A673 (cell line): ENCODE data around the gene PACRG. TPM values are rescaled to one million over a fixed set of nuclear protein-coding genes. Genes with fewer than 3 reads are reported as not detected.

Experiments used
- BruUV-seq: library from RNA; stranded (reverse); fragments of 400-500 nt; replicated peaks from 2 replicates; lab custom pipeline; 2021; lab: Mats Ljungman, UMichigan
- CTCF ChIA-PET: fragments of 300-600 bp; sonication (Branson Sonifier 250); formaldehyde crosslinking; loops from one replicate; lab custom pipeline; 2022; ENCODE audit warnings: antibody characterized with exemption; lab: Charles Lee
- POLR2A ChIA-PET: fragments of 300-600 bp; sonication (Branson Sonifier 250); formaldehyde crosslinking; loops from one replicate; lab custom pipeline; 2022; ENCODE audit warnings: antibody characterized with exemption; ENCODE audit not compliant: low non-redundant PET; lab: Charles Lee
- DNase-seq: peaks from one replicate; pipeline ENCODE4 v3.0.0-alpha.2; 2015; ENCODE audit warnings: low spot score
- H3K27ac ChIP-seq: fragments of 200-600 bp; sonication (generic); 2 replicates; pipeline ENCODE4 v1.5.1; 2016; ENCODE audit warnings: mixed run types, low read depth, mild to moderate bottlenecking, mixed read lengths, antibody characterized with exemption, low read length; ENCODE audit not compliant: poor library complexity, severe bottlenecking
- H3K27me3 ChIP-seq: fragments of 200-600 bp; sonication (generic); replicated peaks from 2 replicates; pipeline ENCODE4 v1.6.1; 2017; ENCODE audit warnings: mixed run types, low read depth, mild to moderate bottlenecking, mixed read lengths, antibody characterized with exemption, low read length; ENCODE audit not compliant: insufficient read depth, poor library complexity
- H3K36me3 ChIP-seq: fragments of 200-600 bp; sonication (generic); 2 replicates; pipeline ENCODE4 v1.6.1; 2016; ENCODE audit warnings: mixed run types, mild to moderate bottlenecking, mixed read lengths, antibody characterized with exemption, low read length; ENCODE audit not compliant: insufficient read depth, poor library complexity, severe bottlenecking
- H3K4me1 ChIP-seq: fragments of 200-600 bp; sonication (generic); 2 replicates; pipeline ENCODE4 v1.6.1; 2017; ENCODE audit warnings: mixed run types, mild to moderate bottlenecking, mixed read lengths, antibody characterized with exemption, low read length; ENCODE audit not compliant: insufficient read depth, poor library complexity, severe bottlenecking
- H3K4me3 ChIP-seq: fragments of 200-600 bp; sonication (generic); 2 replicates; pipeline ENCODE4 v1.5.1; 2016; ENCODE audit warnings: low read depth, mixed run types, mild to moderate bottlenecking, mixed read lengths, low read length; ENCODE audit not compliant: poor library complexity, severe bottlenecking
- H3K9me3 ChIP-seq: fragments of 200-600 bp; sonication (generic); 2 replicates; pipeline ENCODE4 v1.6.1; 2016; ENCODE audit warnings: mixed run types, low read depth, mild to moderate bottlenecking, mixed read lengths, antibody characterized with exemption, low read length; ENCODE audit not compliant: poor library complexity, severe bottlenecking
- EZH2 ChIP-seq: fragments of 200-600 bp; sonication (generic); IDR thresholded peaks from 2 replicates; pipeline ENCODE4 v1.6.1; 2017; ENCODE audit warnings: borderline replicate concordance, low read depth, mild to moderate bottlenecking, mixed read lengths, antibody characterized with exemption, low read length; ENCODE audit not compliant: poor library complexity, severe bottlenecking
- intact Hi-C: fragments of 100-400 bp; cut with micrococcal nuclease; formaldehyde crosslinking; loops from one replicate; pipeline ENCODE4 v1.10.0; 2022; ENCODE audit not compliant: unreplicated experiment
- total RNA-seq: library from RNA; stranded (reverse); gene quantifications from 2 replicates; pipeline ENCODE4 v1.2.3, GENCODE V29; 2021
- TF ChIP-seq, protein P1 (sequence below): fragments of 300-800, 200-600 bp; sonication (generic); conservative IDR thresholded peaks from 2 replicates; pipeline ENCODE4 v1.5.1; 2017; ENCODE audit warnings: low read depth, mild to moderate bottlenecking, antibody characterized with exemption, low read length, moderate library complexity, mixed read lengths

Gene PACRG
- total RNA-seq, 1 experiment from 2014 or later, result not detected

DNA sequence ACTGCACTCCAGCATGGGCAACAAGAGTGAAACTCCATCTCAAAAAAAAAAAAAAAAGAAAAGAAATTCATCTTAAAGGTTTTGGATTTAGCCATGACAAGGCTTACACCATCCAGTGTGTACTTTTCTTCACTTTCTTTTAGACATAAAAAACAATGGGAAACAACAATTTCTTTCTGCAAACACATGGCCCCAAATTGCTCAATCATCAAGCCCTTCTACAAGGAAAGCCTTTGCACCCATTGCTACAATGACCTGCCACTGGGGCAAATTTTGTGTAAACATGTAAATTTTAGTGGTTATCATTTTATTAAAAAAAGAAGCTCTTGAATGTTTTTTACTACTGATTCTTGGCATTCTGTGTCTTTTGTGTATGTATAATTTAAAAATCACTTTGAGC, 554.9 kb downstream of the PACRG start:
- Histone ChIP-seq H3K4me1 (no peaks in the 10 kb centered on the region), H3K27me3 (no peaks in the 10 kb centered on the region), H3K9me3 (no peaks in the 10 kb centered on the region), H3K36me3 (no peaks in the 10 kb centered on the region), H3K27ac (no peak overlapping the region), H3K4me3 (no peak overlapping the region)
- no peak for DNase-seq
- TF ChIP-seq, protein P1, sequence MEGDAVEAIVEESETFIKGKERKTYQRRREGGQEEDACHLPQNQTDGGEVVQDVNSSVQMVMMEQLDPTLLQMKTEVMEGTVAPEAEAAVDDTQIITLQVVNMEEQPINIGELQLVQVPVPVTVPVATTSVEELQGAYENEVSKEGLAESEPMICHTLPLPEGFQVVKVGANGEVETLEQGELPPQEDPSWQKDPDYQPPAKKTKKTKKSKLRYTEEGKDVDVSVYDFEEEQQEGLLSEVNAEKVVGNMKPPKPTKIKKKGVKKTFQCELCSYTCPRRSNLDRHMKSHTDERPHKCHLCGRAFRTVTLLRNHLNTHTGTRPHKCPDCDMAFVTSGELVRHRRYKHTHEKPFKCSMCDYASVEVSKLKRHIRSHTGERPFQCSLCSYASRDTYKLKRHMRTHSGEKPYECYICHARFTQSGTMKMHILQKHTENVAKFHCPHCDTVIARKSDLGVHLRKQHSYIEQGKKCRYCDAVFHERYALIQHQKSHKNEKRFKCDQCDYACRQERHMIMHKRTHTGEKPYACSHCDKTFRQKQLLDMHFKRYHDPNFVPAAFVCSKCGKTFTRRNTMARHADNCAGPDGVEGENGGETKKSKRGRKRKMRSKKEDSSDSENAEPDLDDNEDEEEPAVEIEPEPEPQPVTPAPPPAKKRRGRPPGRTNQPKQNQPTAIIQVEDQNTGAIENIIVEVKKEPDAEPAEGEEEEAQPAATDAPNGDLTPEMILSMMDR, result no peak
- no peak for TF ChIP-seq EZH2
- intact Hi-C loops, result no loop called here
- POLR2A ChIA-PET, result no interaction called here
- CTCF ChIA-PET, result no interaction called here
- BruUV-seq, result no TSS peak

DNA sequence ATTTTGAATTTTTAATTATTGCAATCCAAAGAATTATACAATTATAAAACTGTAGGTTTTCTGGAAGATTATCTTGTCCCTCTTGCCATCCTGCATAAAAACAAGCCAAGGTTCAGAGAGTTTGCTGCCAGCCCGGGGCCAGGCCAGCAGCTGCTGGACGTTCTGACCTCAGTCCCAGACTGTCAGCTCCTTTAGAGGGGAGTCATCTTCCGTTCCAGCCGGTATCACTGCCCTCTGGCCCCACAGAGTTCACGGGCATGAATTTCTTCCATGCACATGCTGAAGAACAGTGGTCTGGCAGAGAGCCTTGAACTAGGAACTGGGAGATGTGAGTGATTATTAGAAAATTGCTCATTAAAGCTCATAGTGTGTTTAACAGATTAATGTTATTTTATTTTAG, 556.4 kb downstream of the PACRG start:
- no TSS peak for BruUV-seq
- Histone ChIP-seq H3K36me3 (no peaks in the 10 kb centered on the region), H3K27me3 (no peaks in the 10 kb centered on the region), H3K4me3 (no peak overlapping the region), H3K9me3 (no peaks in the 10 kb centered on the region), H3K4me1 (no peaks in the 10 kb centered on the region), H3K27ac (no peak overlapping the region)
- TF ChIP-seq EZH2, result no peak
- TF ChIP-seq, protein P1, result no peak
- CTCF ChIA-PET, result no interaction called here
- POLR2A ChIA-PET, result no interaction called here
- intact Hi-C loops, result no loop called here
- DNase-seq, result no peak

DNA sequence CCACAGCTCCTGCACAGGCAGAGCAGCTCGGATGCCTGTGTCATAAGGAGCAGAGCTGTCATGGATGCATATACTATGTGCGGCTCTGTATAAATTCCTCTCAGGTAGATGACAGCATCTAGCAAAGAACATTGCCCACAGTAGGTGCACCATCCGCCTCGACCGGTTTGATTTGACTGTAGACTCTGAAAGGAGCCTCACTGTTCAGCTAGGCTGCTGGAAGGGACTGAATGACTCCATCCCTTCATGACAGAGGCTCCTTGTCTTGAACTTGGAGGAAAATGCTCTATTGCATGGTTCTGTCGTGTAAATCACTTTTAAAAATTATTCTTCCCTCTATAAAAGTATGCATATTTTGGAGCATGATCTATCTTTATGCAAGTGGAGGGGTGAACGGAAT, 557.9 kb downstream of the PACRG start:
- no peak for DNase-seq
- intact Hi-C loops, result no loop called here
- POLR2A ChIA-PET, result no interaction called here
- no peaks in the 10 kb centered on the region for H3K36me3 ChIP-seq
- CTCF ChIA-PET, result no interaction called here
- H3K9me3 ChIP-seq, result no peaks in the 10 kb centered on the region
- TF ChIP-seq, protein P1, result no peak
- no peak for TF ChIP-seq EZH2
- BruUV-seq, result no TSS peak
- no peak overlapping the region for H3K27ac ChIP-seq
- H3K27me3 ChIP-seq, result no peaks in the 10 kb centered on the region
- H3K4me3 ChIP-seq, result no peak overlapping the region
- no peaks in the 10 kb centered on the region for H3K4me1 ChIP-seq
